Right forelimb (tissue), 1 donor: Measurements from ENCODE around the gene PNLIPRP2.

Experiments
- DNase-seq: peaks from one replicate; pipeline ENCODE4 v3.0.0-alpha.2; 2018

PNLIPRP2 gene

DNA sequence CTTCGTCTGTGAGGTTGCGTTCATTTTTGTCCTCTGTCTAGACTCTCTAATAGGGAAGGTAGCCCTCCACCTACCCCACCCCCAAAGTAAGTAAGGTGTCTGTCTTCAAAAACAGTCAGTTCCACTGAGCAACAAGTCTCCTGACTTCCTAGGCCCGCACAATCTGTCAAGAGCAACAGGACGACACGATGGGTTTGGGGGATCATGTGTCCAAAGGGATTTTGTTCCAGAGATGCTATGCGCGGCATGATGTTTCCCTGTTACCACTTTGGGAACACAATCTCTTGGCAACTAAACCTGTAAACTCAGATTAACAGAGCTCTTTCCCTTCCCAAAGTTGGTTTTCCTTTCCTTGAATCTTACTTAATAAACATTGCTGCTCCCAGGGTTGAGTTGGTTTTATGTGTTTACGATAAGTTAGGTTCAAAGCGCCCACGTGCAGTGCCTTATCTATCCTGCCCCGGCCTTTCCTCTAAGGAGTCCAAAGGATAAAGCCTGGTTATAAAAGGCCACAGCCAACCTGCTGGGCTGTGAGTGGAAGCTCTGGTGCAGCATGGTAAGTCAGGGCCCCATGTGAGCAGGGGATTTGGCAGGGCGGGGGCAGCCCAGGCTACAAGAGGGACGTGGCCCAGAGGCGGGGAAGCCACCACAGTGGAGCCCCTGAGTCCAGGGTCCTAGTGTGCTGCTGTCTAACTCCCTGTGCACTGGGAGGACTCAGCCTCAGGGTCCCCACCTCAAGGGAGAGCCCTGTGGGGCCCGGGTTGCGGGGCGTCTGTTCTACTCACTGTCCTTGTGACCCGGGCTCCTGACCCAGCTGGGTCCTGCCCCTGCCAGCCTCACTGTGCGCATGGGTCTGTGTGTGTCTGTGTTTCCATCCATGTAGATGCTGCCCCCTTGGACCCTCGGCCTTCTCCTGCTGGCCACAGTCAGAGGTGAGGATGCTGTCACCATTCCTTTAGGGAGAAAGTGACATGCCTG is at the start of gene PNLIPRP2:
TSS of gene PNLIPRP2 (plus strand) at position 531 of the 978 bp plus-strand sequence.
- no peak for DNase-seq

DNA sequence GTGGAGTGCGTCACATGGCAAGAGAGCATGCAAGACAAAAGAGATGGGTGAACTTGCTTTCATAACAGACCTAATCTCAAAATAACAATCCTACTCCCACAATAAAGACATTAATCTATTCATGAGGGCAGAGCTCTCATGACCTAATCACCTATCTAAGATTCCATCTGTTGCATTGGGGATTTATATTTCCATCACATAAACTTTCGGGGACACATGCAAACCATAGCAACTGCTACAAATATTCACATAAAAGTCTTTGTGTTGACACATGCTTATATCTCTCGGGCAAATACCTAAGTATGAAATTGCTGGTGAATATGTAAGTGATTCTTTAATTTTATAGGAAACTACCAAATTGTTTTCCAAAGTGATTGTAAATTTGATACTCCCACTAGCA is 46.0 kb upstream of the PNLIPRP2 start:
- DNase-seq, result no peak

DNA sequence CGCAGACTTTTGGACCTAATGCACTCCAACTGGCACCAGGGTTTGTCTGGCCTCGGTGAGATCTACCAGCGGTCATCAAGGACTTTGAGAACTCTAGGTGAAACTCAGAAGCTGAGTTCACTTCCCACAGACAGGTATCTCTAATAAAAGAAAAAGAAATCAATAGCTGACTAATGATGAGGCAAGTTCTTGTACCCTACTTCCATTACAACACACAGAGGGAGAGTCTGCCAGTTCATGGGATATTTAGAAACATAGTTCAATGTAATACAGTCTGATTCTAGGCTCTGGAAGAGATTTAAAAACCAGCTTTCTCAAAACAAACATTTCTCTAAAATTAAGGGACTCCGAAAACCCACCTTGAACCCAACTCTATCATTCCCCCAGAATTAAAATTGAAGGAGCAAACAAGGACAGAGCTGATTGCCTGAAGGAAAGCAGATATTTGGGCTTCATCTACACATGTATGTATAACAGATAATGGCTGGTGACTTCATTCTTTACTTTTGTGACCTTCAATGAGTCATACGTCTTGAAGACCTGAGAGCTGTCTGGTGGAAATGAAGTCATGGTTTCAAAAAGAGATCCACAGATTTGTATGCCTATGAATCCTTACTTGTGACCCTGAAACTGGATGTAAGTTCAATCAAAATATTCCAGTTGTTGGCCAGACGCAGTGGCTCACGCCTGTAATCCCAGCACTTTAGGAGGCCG is 32.7 kb upstream of the PNLIPRP2 start:
- no peak for DNase-seq

DNA sequence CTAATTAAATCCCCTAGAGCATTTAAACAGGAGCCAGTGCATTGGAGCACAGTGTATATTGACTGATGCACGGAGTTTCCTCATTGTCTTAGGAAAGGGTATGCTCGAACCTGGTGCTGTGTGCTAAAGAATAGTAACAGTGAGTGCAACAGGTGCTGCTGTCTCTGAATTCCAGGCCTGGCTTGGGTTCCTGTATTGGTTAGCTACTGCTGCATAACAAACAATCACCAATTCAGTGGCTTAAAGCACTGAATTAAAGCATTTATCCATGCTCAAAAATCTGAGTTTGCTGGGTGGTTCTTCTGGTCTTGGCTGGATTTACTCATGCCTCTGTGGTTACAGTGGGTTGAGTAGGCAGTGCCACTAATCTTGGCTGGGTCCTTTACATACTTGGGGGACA is 31.8 kb upstream of the PNLIPRP2 start:
- no peak for DNase-seq

DNA sequence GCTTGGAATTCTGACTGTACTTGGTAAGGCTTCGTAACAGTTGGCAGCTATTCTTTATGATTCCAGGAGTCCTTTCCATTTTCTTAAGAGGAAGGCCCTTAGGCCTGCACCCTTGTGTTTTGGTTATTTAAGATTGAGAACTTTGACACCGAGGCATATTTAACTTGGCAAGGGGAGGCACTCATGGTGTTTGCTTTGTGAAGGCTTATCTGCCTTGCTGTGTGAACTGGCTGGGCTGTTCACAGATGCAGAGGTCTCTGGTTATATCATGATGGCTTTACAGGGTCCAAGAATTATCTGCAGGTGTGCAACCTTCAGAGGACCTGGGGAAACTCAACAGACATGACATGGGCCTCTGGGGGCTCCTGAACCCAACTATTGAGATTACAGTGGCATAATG is 30.8 kb upstream of the PNLIPRP2 start:
- DNase-seq, result no peak

DNA sequence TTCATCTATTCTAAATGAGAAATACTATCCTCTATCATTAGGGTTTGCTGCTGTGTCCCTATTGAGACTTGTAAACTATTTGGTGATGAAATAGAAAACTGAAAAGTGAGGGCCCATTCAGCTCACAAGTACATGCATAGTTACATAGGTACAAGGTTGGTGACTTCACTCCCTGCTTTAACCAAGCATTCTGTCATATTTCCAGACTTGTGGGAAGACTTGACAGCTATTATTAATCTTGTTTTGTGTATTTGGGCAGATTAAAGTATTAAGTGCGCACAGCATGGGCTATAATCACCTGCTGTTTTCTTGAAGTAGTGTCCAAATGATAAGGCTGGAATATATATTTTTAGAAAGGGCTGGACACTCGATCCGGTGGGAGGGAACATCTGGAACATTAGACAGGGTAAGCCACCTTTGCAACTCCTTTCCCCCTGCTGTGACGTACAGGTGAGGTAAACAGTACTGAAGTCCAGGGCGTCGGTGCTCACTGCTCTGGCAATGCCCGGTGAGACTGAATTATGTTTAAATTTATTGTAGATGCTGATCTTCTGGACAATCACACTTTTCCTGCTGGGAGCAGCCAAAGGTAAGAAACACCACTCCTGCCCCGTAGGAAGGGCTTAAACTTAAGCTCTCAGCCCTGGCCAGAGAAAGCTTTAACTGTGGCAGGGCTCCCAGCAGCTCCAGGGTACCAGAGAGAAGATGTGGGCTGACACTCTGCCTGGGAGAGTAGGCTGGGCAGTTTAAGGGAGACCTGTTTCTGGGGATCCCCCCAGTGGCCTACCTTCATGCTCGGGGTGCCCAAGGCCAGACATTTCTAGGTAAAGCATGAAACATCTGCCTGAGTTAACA is 29.9 kb upstream of the PNLIPRP2 start, which contains the start of gene PNLIPRP1:
TSS of gene PNLIPRP1 (plus strand) at position 370 of the 855 bp plus-strand sequence. CDS start at position 541, 171 bp downstream.
- no peak for DNase-seq

DNA sequence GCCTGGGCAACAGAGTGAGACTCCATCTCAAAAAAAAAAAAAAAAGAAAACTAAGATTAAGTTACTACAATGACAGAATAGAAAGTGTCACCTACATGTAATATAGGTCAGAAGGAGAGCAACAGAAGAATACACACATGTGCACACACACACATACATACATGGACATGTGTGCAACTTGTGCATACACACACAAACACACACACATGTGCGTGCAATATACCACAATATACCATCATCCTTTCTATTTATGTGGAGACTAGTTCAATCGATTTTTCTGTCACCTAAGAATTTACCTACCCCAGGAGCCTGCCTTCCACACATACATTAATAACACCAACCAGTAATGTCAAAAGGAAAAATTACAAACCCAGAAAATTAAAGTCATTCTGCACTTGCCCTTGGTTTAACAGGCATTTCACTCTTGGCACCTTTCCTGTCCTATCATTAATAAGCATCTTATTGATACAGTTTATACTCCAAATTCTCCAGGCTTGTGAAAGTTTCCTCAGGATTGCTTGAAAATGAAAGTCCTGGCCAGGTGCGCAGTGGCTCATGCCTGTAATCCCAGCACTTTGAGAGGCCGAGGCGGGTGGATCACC is 27.5 kb upstream of the PNLIPRP2 start:
- DNase-seq, result no peak

DNA sequence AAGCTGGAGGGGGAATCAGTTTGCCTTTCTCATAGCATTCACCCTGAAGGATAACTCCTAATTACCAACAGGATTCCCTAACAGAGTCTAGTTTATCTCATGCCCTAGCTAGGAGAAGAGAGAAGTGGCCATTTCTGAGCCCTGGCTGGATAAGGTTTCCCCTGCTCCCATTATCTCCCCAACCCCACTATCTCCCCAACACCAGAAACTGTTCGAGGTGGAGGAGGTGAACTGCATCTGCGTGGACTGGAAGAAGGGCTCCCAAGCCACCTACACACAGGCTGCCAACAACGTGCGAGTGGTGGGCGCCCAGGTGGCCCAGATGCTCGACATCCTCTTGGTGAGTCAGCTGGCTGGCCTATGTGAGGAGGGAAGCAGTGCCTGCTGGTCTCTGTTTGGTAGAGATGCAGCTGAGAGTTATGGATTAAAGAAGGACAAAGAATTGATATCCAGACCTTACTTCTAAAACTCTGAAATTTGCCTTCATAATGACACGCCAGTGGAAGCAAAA is 26.2 kb upstream of the PNLIPRP2 start:
- DNase-seq, result no peak

DNA sequence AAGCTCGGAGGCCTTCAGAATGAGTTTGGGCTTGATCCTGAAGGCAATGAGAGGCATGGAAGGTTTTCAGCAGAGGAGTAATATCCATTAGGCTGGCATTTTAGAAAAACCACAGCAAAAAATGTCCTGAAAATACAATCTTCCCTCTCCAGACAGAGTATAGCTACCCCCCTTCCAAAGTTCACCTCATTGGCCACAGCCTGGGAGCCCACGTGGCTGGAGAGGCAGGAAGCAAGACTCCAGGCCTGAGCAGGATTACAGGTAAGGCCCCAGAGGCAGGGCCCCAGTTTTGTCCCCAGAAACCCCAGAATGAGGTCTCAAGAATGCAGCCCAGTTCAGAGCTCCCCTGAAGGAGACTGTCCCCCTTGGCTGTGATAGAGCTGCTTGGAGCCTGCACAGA is 24.7 kb upstream of the PNLIPRP2 start:
- DNase-seq, result no peak

DNA sequence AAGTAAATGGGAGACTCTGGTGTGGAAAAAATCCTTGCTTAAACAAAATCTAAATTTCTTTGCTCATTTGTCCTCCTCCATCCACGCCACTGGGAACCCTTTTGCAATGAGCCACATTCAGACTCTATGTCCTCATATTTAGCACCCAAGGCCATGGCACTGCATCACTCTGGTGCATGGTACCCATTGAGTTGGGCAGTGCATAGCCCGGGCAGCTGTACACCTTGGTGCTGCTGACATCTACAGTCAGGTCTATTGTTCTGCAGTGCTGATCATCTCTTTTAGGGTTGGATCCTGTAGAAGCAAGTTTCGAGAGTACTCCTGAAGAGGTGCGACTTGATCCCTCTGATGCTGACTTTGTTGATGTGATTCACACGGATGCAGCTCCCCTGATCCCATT is 23.2 kb upstream of the PNLIPRP2 start:
- no peak for DNase-seq

DNA sequence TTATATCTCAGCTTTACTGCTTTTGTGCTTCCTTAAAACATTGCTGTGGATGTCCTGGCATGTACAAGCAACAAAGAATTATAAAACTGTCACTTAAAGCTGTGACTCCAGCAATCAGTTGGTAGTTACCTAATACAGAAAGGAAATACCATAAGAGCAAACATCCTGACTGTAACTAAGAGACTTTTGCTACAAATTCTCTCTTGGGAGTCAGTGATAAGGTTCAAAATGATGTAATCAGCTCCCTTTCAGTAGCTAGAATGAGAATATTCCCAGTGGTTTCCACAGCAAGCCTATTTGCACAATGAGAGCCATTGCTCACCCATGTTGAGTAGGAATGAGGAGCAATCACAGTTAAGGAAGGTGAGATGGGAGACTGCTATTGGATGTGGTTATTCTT is 22.4 kb upstream of the PNLIPRP2 start:
- no peak for DNase-seq

DNA sequence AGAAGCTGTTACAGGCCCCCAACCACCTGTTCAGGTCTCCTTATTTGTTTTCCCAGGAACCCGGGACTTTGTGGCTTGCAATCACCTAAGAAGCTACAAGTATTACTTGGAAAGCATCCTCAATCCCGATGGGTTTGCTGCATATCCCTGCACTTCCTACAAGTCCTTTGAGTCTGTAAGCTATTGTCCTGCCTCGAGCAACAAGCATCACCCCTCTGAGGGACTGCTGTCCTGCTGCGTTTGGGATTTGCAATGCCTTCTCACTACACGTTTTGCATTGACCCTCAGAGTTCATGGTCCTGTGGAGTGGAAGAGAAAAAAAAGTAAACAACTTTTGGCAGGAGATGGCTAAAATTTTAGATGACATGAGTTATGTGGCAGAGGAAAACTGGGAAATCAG is 20.8 kb upstream of the PNLIPRP2 start:
- no peak for DNase-seq

DNA sequence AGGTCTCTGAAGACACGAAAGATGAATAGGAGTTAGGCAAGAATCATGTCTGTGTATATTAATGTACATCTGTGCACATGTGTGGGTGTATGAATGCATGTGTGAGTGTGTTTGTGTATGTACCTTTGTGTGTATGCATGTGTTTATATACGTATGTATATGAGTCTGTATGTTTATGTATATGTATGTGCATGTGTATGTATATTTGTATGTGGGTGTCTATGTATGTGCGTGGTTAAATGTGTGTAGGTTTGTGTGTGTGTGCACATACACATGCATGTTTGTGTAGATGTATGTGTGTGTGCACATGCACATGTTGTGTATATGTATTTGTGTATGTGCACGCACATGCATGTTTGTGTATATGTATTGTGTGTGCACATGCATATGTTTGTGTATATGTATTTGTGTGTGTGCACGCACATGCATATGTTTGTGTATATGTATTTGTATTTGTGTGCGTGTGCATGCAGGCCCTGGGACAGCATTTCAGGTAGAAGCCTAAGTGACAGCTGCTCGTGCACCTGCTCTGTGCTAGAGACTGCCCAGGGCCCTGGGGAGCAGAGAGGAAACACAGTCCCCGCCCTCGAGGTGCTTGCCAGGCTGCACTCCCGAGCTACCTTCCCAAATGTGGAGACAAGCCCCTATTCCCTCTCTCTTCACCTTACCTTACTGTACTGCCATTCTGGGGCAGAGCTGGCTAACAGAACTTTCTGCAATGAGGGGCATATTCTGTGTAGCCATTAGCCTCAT is 17.9 kb upstream of the PNLIPRP2 start:
- DNase-seq, result no peak

DNA sequence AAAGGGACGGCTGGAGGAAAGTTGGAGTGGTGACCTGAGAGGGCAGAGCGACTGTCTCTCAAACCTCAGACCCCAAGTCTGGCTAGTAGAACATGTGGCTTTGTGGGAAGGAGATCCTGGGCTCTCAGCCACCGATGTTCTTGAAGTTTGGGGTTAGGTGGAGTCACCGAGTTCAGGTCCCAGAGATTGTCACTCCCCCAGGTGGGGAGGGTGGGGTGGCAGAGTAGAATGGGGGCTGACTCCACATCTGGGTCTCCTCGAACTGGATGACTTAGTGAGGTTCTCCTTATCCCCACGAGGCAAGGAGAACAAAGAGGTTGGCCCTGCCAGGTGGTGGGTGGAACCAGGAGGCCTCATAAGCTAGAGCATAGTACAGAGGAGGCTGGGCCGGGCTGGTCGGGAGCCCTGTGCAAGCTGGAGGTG is 14.7 kb upstream of the PNLIPRP2 start:
- no peak for DNase-seq

DNA sequence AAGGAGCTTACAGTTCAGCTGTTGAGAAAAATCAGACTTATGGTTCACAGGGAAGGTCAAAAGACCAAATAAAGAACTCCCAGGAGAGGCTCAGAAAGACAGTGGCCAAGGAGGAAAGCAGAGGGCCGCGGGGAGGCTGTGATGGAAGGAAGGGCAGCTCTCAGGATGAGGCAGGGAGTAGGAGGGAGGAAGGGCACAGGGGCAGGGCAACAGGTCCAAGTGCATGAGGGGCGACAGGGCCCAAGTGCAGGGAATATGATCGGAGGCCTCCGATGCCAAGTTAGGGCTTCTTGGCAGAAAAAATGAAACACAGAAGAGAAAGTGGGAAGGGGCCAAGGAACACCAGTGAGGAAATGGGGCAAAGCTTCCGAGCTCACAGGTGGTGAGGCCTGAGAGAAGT is 13.4 kb upstream of the PNLIPRP2 start:
- DNase-seq, result no peak

DNA sequence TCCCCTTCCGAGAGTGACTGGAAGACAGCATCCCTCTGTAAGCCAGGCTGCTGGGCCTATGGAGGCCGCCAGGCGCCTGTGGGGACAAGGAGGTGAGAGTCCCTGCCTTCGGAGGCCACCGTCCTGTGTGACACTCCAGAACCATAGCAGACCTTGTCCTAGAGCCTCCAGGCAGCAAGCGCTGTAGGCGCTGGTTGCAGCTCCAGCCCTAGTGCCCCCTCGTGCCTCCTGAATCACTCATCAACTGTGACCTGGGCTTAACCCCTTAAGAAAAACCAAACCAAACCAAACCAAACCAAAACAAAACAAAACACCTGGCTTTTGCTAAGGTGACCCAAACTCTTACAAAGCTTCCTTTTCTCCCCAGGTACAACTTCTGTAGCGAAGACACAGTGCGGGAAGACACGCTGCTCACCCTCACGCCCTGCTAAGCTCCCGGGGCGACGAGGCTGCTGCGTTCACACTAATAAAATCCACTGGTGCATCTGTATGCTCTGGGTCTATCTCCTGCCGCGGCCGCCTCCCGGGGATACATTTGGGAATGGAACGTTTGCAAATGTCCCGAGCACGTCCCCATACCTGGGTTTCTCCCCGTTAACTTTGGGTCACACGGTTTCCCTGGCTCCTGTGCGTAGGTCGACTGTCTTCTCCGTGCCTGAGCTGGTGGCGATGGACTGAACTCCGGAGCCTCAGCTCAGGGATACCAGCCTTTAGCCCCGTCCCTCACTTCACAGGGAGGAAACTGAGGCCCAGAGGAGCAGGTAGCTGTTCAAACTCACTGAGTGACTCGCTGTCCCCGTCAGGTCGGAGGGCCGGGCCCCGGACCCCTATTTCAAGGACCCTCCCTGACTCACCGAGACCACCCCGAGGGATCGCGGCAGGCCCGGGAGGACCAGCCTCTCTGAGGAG is 11.8 kb upstream of the PNLIPRP2 start:
- no peak for DNase-seq

DNA sequence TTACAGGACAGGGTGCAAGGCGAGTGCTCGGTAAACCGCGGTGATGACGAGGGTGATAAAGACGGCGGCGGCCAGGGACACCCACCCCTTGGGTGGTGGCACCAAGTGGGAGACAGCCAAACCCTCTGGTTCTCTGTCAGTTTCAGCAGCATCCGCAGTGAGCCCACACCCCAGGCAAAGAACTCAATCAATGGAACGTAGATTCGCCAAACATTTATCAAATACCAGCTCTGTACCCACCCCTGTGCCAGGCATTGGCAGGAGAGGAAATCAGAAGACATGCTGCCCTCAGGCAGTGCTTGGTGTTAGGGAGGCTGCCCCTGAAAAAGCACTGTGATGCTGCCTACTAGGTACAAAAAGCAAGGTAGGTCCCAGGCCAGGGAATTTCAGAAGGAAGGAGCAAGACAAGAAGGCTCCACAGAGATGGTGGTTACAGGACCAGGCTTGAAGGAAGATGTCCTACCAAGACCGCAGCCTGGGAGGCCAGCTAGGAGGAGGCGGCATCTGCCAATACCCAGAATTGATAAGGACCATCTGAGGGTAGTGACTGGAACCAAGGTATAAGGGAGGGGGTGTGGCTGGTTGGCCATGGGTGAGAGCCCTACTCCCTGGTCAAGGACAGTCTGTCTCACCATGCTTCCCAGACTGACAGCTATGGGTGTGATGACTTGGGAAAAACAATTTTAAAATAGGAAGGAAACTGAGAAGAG is 10.2 kb upstream of the PNLIPRP2 start:
- no peak for DNase-seq

DNA sequence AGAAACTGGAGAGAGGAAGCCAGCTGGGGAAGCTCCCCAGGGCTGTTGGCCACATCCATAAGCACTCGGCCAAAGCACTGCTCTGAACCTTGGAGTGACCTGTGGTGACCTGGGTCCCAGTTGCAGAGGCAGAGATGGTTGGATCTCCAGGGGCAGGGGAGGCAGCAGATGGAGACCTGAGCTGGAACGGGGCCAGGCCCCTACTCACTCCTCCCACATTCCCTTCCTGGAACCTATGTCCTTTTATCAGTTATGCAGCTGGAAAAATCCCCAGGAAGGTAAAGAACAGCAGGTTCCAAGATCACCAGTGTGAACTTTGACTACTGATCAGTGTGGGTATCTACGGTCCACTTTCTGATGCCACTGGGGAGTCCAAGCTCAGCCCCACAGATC is 9.6 kb upstream of the PNLIPRP2 start:
- no peak for DNase-seq

DNA sequence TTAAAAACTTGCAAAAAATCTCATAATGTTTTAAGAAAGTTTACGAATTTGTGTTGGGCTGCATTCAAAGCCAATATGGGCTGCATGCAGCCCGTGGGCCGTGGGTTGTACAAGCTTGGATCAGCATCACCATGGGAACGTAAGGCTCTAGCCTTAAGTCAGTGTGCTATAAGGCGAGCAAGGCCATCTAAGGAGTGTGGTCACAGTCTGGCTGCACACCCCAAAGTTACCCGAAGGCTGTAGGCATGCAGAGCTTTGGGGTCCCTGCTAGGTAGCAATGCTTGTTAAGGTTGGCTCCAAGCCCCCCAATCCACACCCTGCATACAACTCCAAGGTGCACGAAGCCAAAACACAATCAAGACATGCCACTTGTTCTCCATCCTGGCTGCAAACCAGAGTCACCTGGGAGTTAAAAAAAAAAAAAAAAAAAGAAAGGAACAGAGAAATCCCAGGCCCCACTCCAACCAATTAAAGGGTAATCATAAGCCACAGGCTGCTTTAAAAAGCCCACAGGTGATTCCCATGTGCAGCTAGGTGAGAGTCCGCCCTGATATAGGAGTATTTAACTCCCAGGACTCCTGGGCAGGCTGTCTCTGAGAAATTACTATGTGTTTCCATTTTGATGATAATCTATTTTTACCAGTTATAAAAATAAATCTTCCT is 8.5 kb upstream of the PNLIPRP2 start:
- DNase-seq, result no peak
